H7 (cell line): ENCODE measurements around the gene BIK. TPM values are rescaled to one million over a fixed set of nuclear protein-coding genes. Genes with fewer than 3 reads are reported as not detected.
A peak's percentile ranks its signal among the peaks of the same experiment; 100 is the strongest.
"Not testable (repeated sequence)": the region's sequence is repeated elsewhere in the genome, so short reads cannot be mapped to it uniquely, and the experiment has no call there.

Source experiments
- DNase-seq: peaks from one replicate; pipeline ENCODE4 v3.0.0; 2012
- H3K27me3 ChIP-seq: 2 replicates; pipeline ENCODE4 v1.6.0; 2011; ENCODE audit warnings: mild to moderate bottlenecking, low read length; ENCODE audit not compliant: control insufficient read depth, insufficient read depth
- H3K36me3 ChIP-seq: replicated peaks from 2 replicates; pipeline ENCODE4 v1.5.1; 2011; ENCODE audit warnings: low read length; ENCODE audit not compliant: control insufficient read depth, insufficient read depth
- H3K4me3 ChIP-seq: 2 replicates; pipeline ENCODE4 v1.5.1; 2011; ENCODE audit warnings: low read depth, mild to moderate bottlenecking, control low read depth, low read length, moderate library complexity; ENCODE audit not compliant: insufficient read depth
- total RNA-seq: library from RNA; depleted of rRNA; stranded (reverse); fragments of >200 nt; shearing (Covaris generic); gene quantifications from 2 replicates; pipeline ENCODE4 v1.2.3, GENCODE V29; 2014

Gene BIK
- total RNA-seq, 1 experiment from 2014 or later = 2.1 TPM

GRCh38 chr22:43136801-43137200 lies 26.3 kb downstream of the BIK start:
- H3K27me3 ChIP-seq = no peaks in the 10 kb centered on the region
- DNase-seq = no peak
- no peak overlapping the region for H3K4me3 ChIP-seq
- H3K36me3 ChIP-seq = peaks cover 25% of the 10 kb centered on the region

- Histone ChIP-seq H3K4me3 (peak within 1 kb of the TSS; percentile 90), H3K27me3 (no peaks in the 10 kb centered on the region), H3K36me3 (peaks cover 8% of the 10 kb centered on the region)
- peak; percentile 94 for DNase-seq
Measured at GRCh38 chr22:43142880-43143562, 32.5 kb downstream of the BIK start, which contains the start of gene MCAT. Gene MCAT (minus strand): TSS chr22:43143398. CDS start chr22:43143348, 50 bp downstream.

GRCh38 chr22:43144949-43145348 lies 34.4 kb downstream of the BIK start:
- H3K4me3 ChIP-seq = no peak overlapping the region
- DNase-seq = no peak
- H3K36me3 ChIP-seq = peaks cover 3% of the 10 kb centered on the region
- no peaks in the 10 kb centered on the region for H3K27me3 ChIP-seq

GRCh38 chr22:43145371-43145770 lies 34.8 kb downstream of the BIK start:
- not testable (repeated sequence) for H3K36me3 ChIP-seq, H3K4me3 ChIP-seq, DNase-seq, H3K27me3 ChIP-seq

- not testable (repeated sequence) for DNase-seq, H3K36me3 ChIP-seq, H3K4me3 ChIP-seq, H3K27me3 ChIP-seq
Measured at GRCh38 chr22:43146332-43146731, 35.8 kb downstream of the BIK start.

- Histone ChIP-seq H3K36me3 (no peaks in the 10 kb centered on the region), H3K27me3 (peaks cover 20% of the 10 kb centered on the region), H3K4me3 (no peak overlapping the region)
- no peak for DNase-seq
Measured at GRCh38 chr22:43147821-43148220, 37.3 kb downstream of the BIK start.

- peaks cover 20% of the 10 kb centered on the region for H3K27me3 ChIP-seq
- H3K36me3 ChIP-seq = no peaks in the 10 kb centered on the region
- DNase-seq = no peak
- no peak overlapping the region for H3K4me3 ChIP-seq
Measured at GRCh38 chr22:43148581-43148980, 38.0 kb downstream of the BIK start.

GRCh38 chr22:43150731-43151206 lies 40.2 kb downstream of the BIK start:
- Histone ChIP-seq H3K27me3 (peaks cover 20% of the 10 kb centered on the region), H3K36me3 (no peaks in the 10 kb centered on the region), H3K4me3 (peak overlapping the region; percentile 57)
- no peak for DNase-seq

- no peaks in the 10 kb centered on the region for H3K36me3 ChIP-seq
- peak; percentile 95 for DNase-seq
- H3K27me3 ChIP-seq = peaks cover 20% of the 10 kb centered on the region
- peak within 1 kb of the TSS; percentile 57 for H3K4me3 ChIP-seq
Measured at GRCh38 chr22:43151251-43152002, 40.9 kb downstream of the BIK start, which contains the start of gene TSPO. Gene TSPO (plus strand): TSS chr22:43151559. CDS start chr22:43159239, 7,680 bp downstream.

- Histone ChIP-seq H3K36me3 (no peaks in the 10 kb centered on the region), H3K4me3 (peak overlapping the region; percentile 57), H3K27me3 (peaks cover 20% of the 10 kb centered on the region)
- DNase-seq = no peak
Measured at GRCh38 chr22:43152003-43152356, 41.4 kb downstream of the BIK start.

GRCh38 chr22:43152357-43153071 lies 42.0 kb downstream of the BIK start:
- Histone ChIP-seq H3K4me3 (peak overlapping the region; percentile 57; the same call in 1 of the 2 replicates), H3K36me3 (no peaks in the 10 kb centered on the region), H3K27me3 (peaks cover 20% of the 10 kb centered on the region)
- DNase-seq = peak; percentile 81

- H3K4me3 ChIP-seq = no peak overlapping the region
- DNase-seq = no peak
- H3K36me3 ChIP-seq = no peaks in the 10 kb centered on the region
- peaks cover 20% of the 10 kb centered on the region for H3K27me3 ChIP-seq
Measured at GRCh38 chr22:43153899-43154298, 43.3 kb downstream of the BIK start.

- H3K36me3 ChIP-seq = no peaks in the 10 kb centered on the region
Measured at GRCh38 chr22:43154887-43155536, 44.5 kb downstream of the BIK start.

GRCh38 chr22:43155789-43156188 lies 45.2 kb downstream of the BIK start:
- no peaks in the 10 kb centered on the region for H3K36me3 ChIP-seq
- DNase-seq = no peak
- no peak overlapping the region for H3K4me3 ChIP-seq
- H3K27me3 ChIP-seq = peaks cover 18% of the 10 kb centered on the region

More at GRCh38 chr22:43154887-43155536, 44.5 kb downstream of the BIK start:
- H3K4me3 ChIP-seq = no peak overlapping the region
- H3K27me3 ChIP-seq = peaks cover 20% of the 10 kb centered on the region
- no peak for DNase-seq
